Stomach (tissue), 9 donors: ENCODE results near the gene RAP1B. TPM values are rescaled to one million over a fixed set of nuclear protein-coding genes. Genes with fewer than 3 reads are reported as not detected.
"Not testable (repeated sequence)": the region's sequence is repeated elsewhere in the genome, so short reads cannot be mapped to it uniquely, and the experiment has no call there.

Source experiments
- DNase-seq, 2 donors: peaks; one replicate each; pipeline versions ENCODE4 v3.0.0 to v3.0.0-alpha.2; 2013 to 2019
- H3K27ac ChIP-seq, 5 donors: fragments of 200-600 bp in 4 of 5; sonication (generic) in 4 of 5; one replicate each; pipeline ENCODE4 v1.5.1; 2013 to 2019; ENCODE audit warnings: mild to moderate bottlenecking in 1 of 5, moderate library complexity in 1 of 5
- H3K27me3 ChIP-seq, 3 donors: fragments of 200-600 bp; sonication (generic); one replicate each; pipeline ENCODE4 v1.5.1; 2017 to 2019; ENCODE audit warnings: mixed run types in 1 of 3
- H3K36me3 ChIP-seq, 4 donors: fragments of 200-600 bp; sonication (generic); 1 replicate in 3 of 4; 2 replicates in 1 of 4; pipeline ENCODE4 v1.5.1; 2016 to 2019
- H3K4me1 ChIP-seq, 4 donors: fragments of 200-600 bp; sonication (generic); one replicate each; pipeline ENCODE4 v1.5.1; 2016 to 2019
- H3K4me3 ChIP-seq, 4 donors: fragments of 200-600 bp; sonication (generic) in 3 of 4; one replicate each; pipeline ENCODE4 v1.5.1; 2016 to 2019; ENCODE audit warnings: mild to moderate bottlenecking in 1 of 4
- H3K9me3 ChIP-seq, 4 donors: fragments of 200-600 bp; sonication (generic); one replicate each; pipeline ENCODE4 v1.5.1; 2016 to 2019
- CTCF ChIP-seq, 7 experiments: fragments of 450-650 bp in 4 of 7; fragments of 200-600 bp in 3 of 7; sonication (generic) in 3 of 7; IDR thresholded peaks; one replicate each; pipeline ENCODE4 v1.5.1; 2016 to 2019; ENCODE audit warnings: antibody characterized with exemption in 7 of 7, control low read depth in 2 of 7, mild to moderate bottlenecking in 1 of 7
- EP300 ChIP-seq: sonication (generic); formaldehyde crosslinking; IDR thresholded peaks from one replicate; pipeline ENCODE4 v1.6.1; 2017; ENCODE audit warnings: antibody characterized with exemption
- POLR2A ChIP-seq, 4 donors: fragments of 450-650 bp; IDR thresholded peaks; one replicate each; pipeline ENCODE4 v1.6.1; 2016; ENCODE audit warnings: antibody characterized with exemption in 4 of 4, control low read depth in 2 of 4, mild to moderate bottlenecking in 1 of 4, moderate library complexity in 1 of 4
- POLR2AphosphoS5 ChIP-seq, 3 donors: sonication (generic); formaldehyde crosslinking; IDR thresholded peaks; one replicate each; pipeline ENCODE4 v1.6.1; 2016; ENCODE audit warnings: antibody characterized with exemption in 3 of 3
- WGBS, 5 donors: extraction: QIAGEN DNeasy Blood & Tissue Kit in 3 of 5; methylation state at CpG; one replicate each; pipeline versions ENCODE4 v1.1.5 to v1.1.7; 2013 to 2018; 5-methylcytosine and 5-hydroxymethylcytosine counted together
- intact Hi-C: fragments of 100-400 bp; cut with DNase I; formaldehyde crosslinking; loops from one replicate; pipeline ENCODE4 v1.15.1; 2023; ENCODE audit warnings: low total_unique reads
- polyA plus RNA-seq, 3 donors: library from polyadenylated mRNA; stranded (reverse); fragments of 200-250 nt; gene quantifications; one replicate each; pipeline ENCODE4 v1.2.3, GENCODE V29; 2013
- total RNA-seq, 5 donors: library from RNA; depleted of rRNA; stranded (reverse); fragments of >200 nt; gene quantifications; one replicate each; pipeline versions ENCODE4 v1.1.0 to v1.2.3, GENCODE V29; 2014 to 2016
- donor health status: healthy with polysubstance abuse.
- donor health status: Bipolar disorder and iron deficiency.
- donor health status: healthy.

Gene RAP1B
- total and polyA plus RNA-seq, 8 donors: 56.3 to 315 (median 102) TPM

- intact Hi-C loops: no loop called here
- no peaks in the 10 kb centered on the region for H3K9me3 ChIP-seq
- H3K4me3 ChIP-seq: no peak overlapping the region
- H3K27ac ChIP-seq: peak overlapping the region in 2 of 5 donors; percentile 11 to 42
- peak; percentile 48 to 67 for DNase-seq
- TF ChIP-seq POLR2AphosphoS5 (IDR thresholded peaks at IDR 0.05) (no peak), POLR2A (IDR thresholded peaks at IDR 0.05) (no peak), CTCF (IDR thresholded peaks at IDR 0.05) (no peak), EP300 (no peak)
- no peaks in the 10 kb centered on the region for H3K27me3 ChIP-seq
- peaks cover 0 to 11% (median 2%) of the 10 kb centered on the region in 4 donors for H3K4me1 ChIP-seq
- no peaks in the 10 kb centered on the region for H3K36me3 ChIP-seq
- 28 to 45% (median 41%) methylated on average over 5 of the region's 5 CpGs for WGBS, 5 donors
Observed at GRCh38 chr12:68675101-68675842, 64.6 kb downstream of the RAP1B start.

DNA sequence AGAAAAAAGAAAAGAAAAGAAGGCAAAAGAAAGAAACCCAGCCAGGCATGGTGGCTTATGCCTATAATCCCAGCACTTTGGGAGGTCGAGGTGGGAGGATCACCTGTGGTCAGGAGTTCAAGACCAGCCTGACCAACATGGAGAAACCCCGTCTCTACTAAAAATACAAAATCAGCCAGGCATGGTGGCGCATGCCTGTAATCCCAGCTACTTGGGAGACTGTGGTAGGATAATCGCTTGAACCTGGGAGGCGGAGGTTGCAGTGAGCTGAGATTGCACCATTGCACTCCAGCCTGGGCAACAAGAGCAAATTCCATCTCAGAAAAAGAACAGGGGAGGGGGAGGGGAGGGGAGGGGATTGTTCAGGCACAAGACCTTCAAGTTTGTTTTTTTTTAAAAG lies 66.2 kb downstream of the RAP1B start:
- H3K27me3 ChIP-seq, H3K4me3 ChIP-seq, intact Hi-C loops, DNase-seq, H3K36me3 ChIP-seq, H3K9me3 ChIP-seq: not testable (repeated sequence)
- WGBS, 5 donors: 93 to 98% (median 96%) methylated on average over 5 of the region's 5 CpGs
- Histone ChIP-seq H3K27ac (peak overlapping the region in 1 of 5 donors; percentile 40), H3K4me1 (peaks cover 0 to 11% (median 2%) of the 10 kb centered on the region in 4 donors)

DNA sequence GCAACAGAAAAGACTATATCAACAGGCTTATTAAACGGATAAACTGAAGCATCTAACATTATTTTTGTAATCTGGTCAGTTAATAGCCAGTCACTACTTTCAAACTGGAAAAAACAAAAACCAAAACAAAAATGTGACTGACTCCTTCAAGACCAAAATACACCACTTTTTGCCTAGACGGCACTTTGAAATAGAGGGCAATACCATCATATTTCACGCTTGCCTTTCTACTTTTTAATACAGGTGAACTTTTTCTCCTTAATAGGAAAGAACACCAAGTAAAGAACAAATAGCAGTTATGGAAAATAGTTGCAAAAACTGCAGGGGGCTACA lies 75.5 kb downstream of the RAP1B start:
- no peak for DNase-seq
- H3K36me3 ChIP-seq: peaks cover 0 to 16% (median 11%) of the 10 kb centered on the region in 4 donors
- peak overlapping the region; percentile 85 to 90 (median 86) for H3K27ac ChIP-seq
- no peaks in the 10 kb centered on the region for H3K9me3 ChIP-seq
- no peaks in the 10 kb centered on the region for H3K27me3 ChIP-seq
- H3K4me3 ChIP-seq: peak overlapping the region; percentile 86 to 100 (median 92)
- H3K4me1 ChIP-seq: peaks cover 8 to 27% (median 18%) of the 10 kb centered on the region in 4 donors
- intact Hi-C loops: no loop called here
- 21 to 43% (median 31%) methylated on average over 3 of the region's 3 CpGs for WGBS, 5 donors
- TF ChIP-seq POLR2A (IDR thresholded peaks at IDR 0.05) (no peak), EP300 (no peak), CTCF (IDR thresholded peaks at IDR 0.05) (no peak), POLR2AphosphoS5 (IDR thresholded peaks at IDR 0.05) (no peak)

DNA sequence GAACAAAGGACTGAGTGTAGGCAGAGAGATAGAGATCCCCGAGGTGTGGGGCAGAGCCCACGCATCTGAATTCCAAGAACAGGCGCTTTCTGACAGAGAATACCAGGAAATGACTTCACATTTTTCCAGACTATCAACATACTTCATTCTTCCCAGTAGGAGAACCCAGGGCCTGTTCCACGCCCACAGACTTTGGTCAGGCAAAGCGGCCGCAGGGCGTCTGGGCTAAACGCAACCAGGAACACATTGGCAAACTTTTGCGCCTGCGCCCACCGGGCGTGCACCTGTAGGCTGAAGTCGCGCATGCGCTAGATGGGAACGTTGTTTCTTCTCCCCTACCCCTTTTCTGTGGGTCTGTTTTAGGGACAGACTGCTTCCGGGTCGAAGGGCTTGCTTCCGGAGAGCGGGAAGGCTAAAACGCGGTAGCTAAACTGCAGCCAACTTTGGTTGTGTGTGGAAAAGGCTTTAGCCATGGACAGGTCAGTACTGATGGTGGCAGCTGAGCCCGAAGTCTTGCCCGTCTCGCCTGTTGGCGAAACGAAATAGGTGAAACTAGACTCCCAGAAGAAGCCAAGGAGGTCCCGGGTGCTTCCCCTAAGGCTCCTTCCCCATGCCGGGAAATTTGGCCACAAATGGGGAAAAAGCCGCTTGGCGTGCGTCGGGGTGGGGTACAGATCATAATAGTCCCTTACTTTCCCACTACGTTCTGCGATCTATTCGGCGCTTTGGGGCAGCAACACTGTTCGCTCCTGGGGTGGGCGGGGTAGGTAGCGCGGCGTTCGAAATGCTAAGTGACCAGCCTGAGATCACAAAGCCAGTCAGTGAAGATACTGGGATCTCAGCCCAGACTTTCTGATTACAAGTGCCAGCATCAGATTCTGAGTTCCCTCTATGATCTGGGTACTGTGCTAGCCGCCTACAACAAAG lies 76.2 kb downstream of the RAP1B start, which contains the start of gene NUP107:
Gene NUP107, plus strand, starts transcription at position 384 of the 927 bp plus-strand sequence. Its CDS starts 88 bp downstream, at position 472.
- intact Hi-C loops: no loop called here
- TF ChIP-seq POLR2AphosphoS5 (IDR thresholded peaks at IDR 0.05) (peak; percentile 75 to 96 (median 90)), EP300 (peak; percentile 41), CTCF (IDR thresholded peaks at IDR 0.05) (peak in 2 of 7 experiments; percentile 21 to 42), POLR2A (IDR thresholded peaks at IDR 0.05) (no peak)
- H3K4me1 ChIP-seq: peaks cover 8 to 27% (median 18%) of the 10 kb centered on the region in 4 donors
- no peaks in the 10 kb centered on the region for H3K27me3 ChIP-seq
- H3K36me3 ChIP-seq: peaks cover under 1 to 23% (median 18%) of the 10 kb centered on the region in 4 donors
- peak; percentile 99 to 100 for DNase-seq
- H3K9me3 ChIP-seq: no peaks in the 10 kb centered on the region
- peak within 1 kb of the TSS; percentile 85 to 90 (median 86) for H3K27ac ChIP-seq
- H3K4me3 ChIP-seq: peak within 1 kb of the TSS; percentile 86 to 100 (median 92)
- 0 to 1% (median 1%) methylated on average over 40 to 44 of the region's 44 CpGs for WGBS, 5 donors
